Activated naive CD4-positive, alpha-beta T cell treated with anti-CD3 and anti-CD28 coated beads for 36 hours (primary cell): ENCODE data around the gene NOX5. TPM values are rescaled to one million over a fixed set of nuclear protein-coding genes. Genes with fewer than 3 reads are reported as not detected.
"Not testable (repeated sequence)": the region's sequence is repeated elsewhere in the genome, so short reads cannot be mapped to it uniquely, and the experiment has no call there.

Experiments
- CTCF ChIA-PET: fragments of 350-600 bp; sonication (Branson Sonifier 250); formaldehyde crosslinking; loops from one replicate; lab custom pipeline; 2021; ENCODE audit warnings: antibody characterized with exemption; lab: Charles Lee
- DNase-seq: peaks from one replicate; pipeline ENCODE4 v3.0.0-alpha.2; 2020
- H3K27ac Mint-ChIP-seq: one replicate; pipeline ENCODE4 v1.8.0; 2021; ENCODE audit warnings: mild to moderate bottlenecking, mixed read lengths
- H3K27me3 Mint-ChIP-seq: one replicate; pipeline ENCODE4 v1.8.0; 2021; ENCODE audit warnings: low read depth, mixed read lengths
- H3K36me3 Mint-ChIP-seq: one replicate; pipeline ENCODE4 v1.8.0; 2021; ENCODE audit warnings: low read depth, mixed read lengths
- H3K4me1 Mint-ChIP-seq: one replicate; pipeline ENCODE4 v1.8.0; 2021; ENCODE audit warnings: low read depth, mixed read lengths
- H3K4me3 Mint-ChIP-seq: one replicate; pipeline ENCODE4 v1.8.0; 2021; ENCODE audit warnings: mild to moderate bottlenecking, moderate library complexity, mixed read lengths
- H3K9me3 Mint-ChIP-seq: one replicate; pipeline ENCODE4 v1.8.0; 2021; ENCODE audit warnings: mixed read lengths
- intact Hi-C: fragments of 100-400 bp; cut with micrococcal nuclease; formaldehyde crosslinking; loops from one replicate; pipeline ENCODE4 v1.15.1; 2023
- total RNA-seq, 2 experiments: library from RNA; stranded (reverse); gene quantifications; one replicate each; pipeline ENCODE4 v1.2.3, GENCODE V29; 2021

The NOX5 gene, protein sequence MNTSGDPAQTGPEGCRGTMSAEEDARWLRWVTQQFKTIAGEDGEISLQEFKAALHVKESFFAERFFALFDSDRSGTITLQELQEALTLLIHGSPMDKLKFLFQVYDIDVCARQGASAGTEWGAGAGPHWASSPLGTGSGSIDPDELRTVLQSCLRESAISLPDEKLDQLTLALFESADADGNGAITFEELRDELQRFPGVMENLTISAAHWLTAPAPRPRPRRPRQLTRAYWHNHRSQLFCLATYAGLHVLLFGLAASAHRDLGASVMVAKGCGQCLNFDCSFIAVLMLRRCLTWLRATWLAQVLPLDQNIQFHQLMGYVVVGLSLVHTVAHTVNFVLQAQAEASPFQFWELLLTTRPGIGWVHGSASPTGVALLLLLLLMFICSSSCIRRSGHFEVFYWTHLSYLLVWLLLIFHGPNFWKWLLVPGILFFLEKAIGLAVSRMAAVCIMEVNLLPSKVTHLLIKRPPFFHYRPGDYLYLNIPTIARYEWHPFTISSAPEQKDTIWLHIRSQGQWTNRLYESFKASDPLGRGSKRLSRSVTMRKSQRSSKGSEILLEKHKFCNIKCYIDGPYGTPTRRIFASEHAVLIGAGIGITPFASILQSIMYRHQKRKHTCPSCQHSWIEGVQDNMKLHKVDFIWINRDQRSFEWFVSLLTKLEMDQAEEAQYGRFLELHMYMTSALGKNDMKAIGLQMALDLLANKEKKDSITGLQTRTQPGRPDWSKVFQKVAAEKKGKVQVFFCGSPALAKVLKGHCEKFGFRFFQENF
- not detected for total RNA-seq

DNA sequence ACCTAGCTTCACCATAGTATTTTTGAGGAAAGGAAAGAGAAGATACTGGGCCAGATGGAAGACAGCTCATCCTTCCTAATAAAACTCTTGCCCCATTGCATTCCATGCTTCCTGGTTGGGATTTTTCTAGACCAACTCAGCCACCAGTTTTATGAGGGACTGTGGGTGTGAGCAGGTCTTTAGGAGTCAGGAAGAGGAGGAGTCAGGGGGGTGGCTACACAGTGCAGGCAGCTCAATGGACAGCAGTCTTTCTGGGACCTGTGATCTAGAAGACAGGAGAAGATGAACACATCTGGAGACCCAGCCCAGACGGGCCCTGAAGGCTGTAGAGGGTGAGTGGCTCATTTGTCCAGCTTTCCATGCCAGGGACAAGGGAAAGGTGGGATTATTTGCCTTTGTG, at the start of gene NOX5:
TSS of gene NOX5 (plus strand) at position 242 of the 400 bp plus-strand sequence. CDS start at position 283, 41 bp downstream.
- CTCF ChIA-PET, result no interaction called here
- intact Hi-C loops, result no loop called here
- H3K36me3 Mint-ChIP-seq, result peaks cover under 1% of the 10 kb centered on the region
- H3K27ac Mint-ChIP-seq, result no peak within 1 kb of the TSS
- H3K9me3 Mint-ChIP-seq, result peaks cover 4% of the 10 kb centered on the region
- no peak within 1 kb of the TSS for H3K4me3 Mint-ChIP-seq
- peaks cover 4% of the 10 kb centered on the region for H3K27me3 Mint-ChIP-seq
- no peak for DNase-seq
- H3K4me1 Mint-ChIP-seq, result no peaks in the 10 kb centered on the region

DNA sequence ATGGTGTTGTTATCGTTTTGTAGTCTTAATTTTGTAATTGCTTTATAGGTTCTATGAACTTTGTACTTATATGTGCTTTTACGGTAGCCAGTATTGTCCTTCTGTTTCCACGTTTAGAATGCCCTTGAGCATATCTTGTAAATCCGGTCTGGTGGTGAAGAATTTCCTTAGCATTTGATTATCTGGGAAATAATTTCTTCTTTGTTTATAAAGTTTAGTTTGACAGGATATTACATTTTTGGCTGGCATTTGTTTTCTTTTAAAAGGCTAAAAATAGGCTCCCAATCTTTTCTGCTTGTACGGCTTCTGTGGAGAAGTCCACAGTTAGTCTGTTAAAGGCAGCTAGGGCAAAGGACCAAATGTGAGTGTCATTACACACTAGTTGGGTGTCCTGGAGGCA, 47.5 kb upstream of the NOX5 start:
- no peaks in the 10 kb centered on the region for H3K4me1 Mint-ChIP-seq
- H3K27me3 Mint-ChIP-seq, result peaks cover 41% of the 10 kb centered on the region
- H3K9me3 Mint-ChIP-seq, result peaks cover 23% of the 10 kb centered on the region
- H3K36me3 Mint-ChIP-seq, result peaks cover 2% of the 10 kb centered on the region
- DNase-seq, result no peak
- H3K4me3 Mint-ChIP-seq, result no peak overlapping the region
- CTCF ChIA-PET, result no interaction called here
- no peak overlapping the region for H3K27ac Mint-ChIP-seq
- intact Hi-C loops, result no loop called here

GRCh38 chr15:68967948-68968347, 46.5 kb upstream of the NOX5 start:
- Mint-ChIP-seq H3K27ac (no peak overlapping the region), H3K4me3 (no peak overlapping the region), H3K4me1 (no peaks in the 10 kb centered on the region), H3K9me3 (peaks cover 23% of the 10 kb centered on the region), H3K36me3 (peaks cover 2% of the 10 kb centered on the region), H3K27me3 (peaks cover 42% of the 10 kb centered on the region)
- DNase-seq, result no peak
- CTCF ChIA-PET, result no interaction called here
- intact Hi-C loops, result no loop called here

DNA sequence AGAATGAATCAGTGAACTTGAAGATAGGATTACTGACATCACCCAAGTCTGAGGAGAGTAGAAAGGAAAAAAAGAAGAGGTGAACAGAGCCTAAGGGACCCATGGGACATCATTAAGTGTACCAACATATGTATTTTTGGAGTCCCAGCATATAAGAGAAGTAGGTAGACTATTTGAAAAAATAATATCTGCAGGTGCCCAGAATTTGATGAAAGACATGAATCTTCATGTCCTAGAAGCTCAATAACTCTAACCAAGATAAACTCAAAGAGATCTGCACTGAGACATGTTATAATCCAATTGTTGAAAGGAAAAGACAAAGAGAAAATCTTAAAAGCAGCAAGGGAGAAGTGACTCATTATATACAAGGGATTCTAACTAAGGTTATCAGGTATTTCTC, 45.2 kb upstream of the NOX5 start:
- no peak for DNase-seq
- Mint-ChIP-seq H3K27me3 (peaks cover 40% of the 10 kb centered on the region), H3K4me1 (no peaks in the 10 kb centered on the region), H3K36me3 (peaks cover 2% of the 10 kb centered on the region), H3K4me3 (no peak overlapping the region), H3K9me3 (peaks cover 23% of the 10 kb centered on the region), H3K27ac (no peak overlapping the region)
- CTCF ChIA-PET, result no interaction called here
- intact Hi-C loops, result no loop called here

DNA sequence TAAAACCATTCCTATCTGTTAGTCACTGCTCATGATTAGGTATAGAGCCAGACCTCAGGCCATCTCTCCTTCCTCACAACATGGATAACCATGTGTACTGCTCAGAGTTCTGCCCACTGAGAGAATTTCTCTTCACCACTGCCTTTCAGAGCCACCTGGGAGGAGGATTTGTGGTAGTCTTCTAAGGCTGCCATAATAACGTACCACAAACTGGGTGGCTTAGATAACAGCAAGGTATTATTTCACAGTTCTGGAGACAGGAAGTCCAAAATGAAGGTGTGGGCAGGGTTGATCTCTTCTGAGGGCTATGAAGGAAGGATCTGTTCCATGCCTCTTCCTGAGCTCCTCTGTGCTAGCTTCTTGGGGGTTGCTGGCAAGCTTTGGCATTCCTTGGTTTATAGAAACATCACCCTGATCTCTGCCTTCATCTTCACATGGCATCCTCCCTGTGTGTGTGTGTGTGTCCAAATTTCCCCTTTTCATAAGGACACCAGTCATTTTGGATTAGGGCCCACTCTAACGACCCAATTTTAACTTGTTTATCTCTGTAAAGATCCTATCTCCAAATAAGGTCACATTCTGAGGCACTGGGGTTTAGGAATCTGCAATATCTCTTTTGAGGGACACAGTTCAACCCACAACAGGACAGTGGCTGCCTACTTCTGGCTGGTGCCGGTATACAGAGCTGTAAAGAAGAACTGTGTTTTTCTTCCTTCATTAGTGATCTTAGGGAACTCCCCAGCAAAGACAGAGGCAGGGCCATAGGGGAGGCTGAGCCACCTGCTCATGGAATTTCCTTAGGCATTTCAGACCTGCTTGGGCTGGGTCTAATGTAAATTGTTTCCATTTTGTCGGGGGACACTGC, 42.1 kb upstream of the NOX5 start:
- H3K4me3 Mint-ChIP-seq, result no peak overlapping the region
- DNase-seq, result no peak
- peaks cover 36% of the 10 kb centered on the region for H3K27me3 Mint-ChIP-seq
- intact Hi-C loops, result no loop called here
- no peaks in the 10 kb centered on the region for H3K4me1 Mint-ChIP-seq
- H3K36me3 Mint-ChIP-seq, result peaks cover 2% of the 10 kb centered on the region
- H3K9me3 Mint-ChIP-seq, result peaks cover 17% of the 10 kb centered on the region
- H3K27ac Mint-ChIP-seq, result no peak overlapping the region
- CTCF ChIA-PET, result interaction anchor here (0.6 kb wide), 1 partner anchor 96 kb away, joined by 4 read pairs; no protein-coding TSS in a partner anchor

DNA sequence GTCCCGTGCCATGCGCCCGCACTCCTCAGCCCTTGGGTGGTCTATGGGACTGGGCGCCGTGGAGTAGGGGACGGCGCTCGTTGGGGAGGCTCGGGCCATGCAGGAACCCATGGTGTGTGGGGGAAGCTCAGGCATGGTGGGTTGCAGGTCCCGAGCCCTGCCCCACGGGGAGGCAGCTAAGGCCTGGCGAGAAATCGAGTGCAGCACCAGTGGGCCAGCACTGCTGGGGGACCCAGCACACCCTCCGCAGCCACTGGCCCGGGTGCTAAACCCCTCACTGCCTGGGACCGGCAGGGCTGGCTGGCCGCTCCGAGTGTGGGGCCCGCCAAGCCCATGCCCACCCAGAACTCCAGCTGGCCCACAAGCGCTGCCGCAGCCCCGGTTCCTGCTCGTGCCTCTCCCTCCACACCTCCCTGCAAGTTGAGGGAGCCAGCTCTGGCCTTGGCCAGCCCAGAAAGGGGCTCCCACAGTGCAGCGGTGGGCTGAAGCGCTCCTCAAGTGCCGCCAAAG, 38.8 kb upstream of the NOX5 start:
- H3K4me3 Mint-ChIP-seq, H3K9me3 Mint-ChIP-seq, H3K36me3 Mint-ChIP-seq, CTCF ChIA-PET, H3K27ac Mint-ChIP-seq, H3K4me1 Mint-ChIP-seq, DNase-seq, intact Hi-C loops: not testable (repeated sequence)
- peaks cover 28% of the 10 kb centered on the region for H3K27me3 Mint-ChIP-seq

DNA sequence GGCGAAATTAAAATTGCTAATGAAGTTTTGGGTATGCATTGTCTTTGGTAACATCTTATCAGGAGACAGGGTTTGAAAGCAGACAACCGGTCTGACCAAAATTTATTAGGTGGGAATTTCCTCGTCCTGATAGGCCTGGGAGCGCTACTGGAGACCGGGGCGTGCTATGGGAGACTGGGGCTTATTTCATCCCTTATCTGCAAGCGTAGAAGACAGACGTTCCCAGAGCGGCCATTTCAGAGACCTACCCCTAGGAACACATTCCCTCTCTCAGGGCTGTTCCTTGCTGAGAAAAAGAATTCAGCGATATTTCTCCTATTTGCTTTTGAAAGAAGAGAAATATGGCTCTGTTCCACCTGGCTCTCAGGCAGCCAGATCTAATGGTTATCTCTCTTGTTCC, 37.1 kb upstream of the NOX5 start:
- intact Hi-C loops, CTCF ChIA-PET, H3K36me3 Mint-ChIP-seq, H3K4me3 Mint-ChIP-seq, DNase-seq, H3K4me1 Mint-ChIP-seq, H3K27ac Mint-ChIP-seq, H3K9me3 Mint-ChIP-seq: not testable (repeated sequence)
- H3K27me3 Mint-ChIP-seq, result peaks cover 22% of the 10 kb centered on the region

GRCh38 chr15:68979006-68979405, 35.5 kb upstream of the NOX5 start:
- peaks cover 3% of the 10 kb centered on the region for H3K9me3 Mint-ChIP-seq
- H3K36me3 Mint-ChIP-seq, result no peaks in the 10 kb centered on the region
- H3K4me3 Mint-ChIP-seq, result no peak overlapping the region
- H3K27me3 Mint-ChIP-seq, result peaks cover 15% of the 10 kb centered on the region
- intact Hi-C loops, result no loop called here
- H3K27ac Mint-ChIP-seq, result no peak overlapping the region
- CTCF ChIA-PET, result no interaction called here
- no peaks in the 10 kb centered on the region for H3K4me1 Mint-ChIP-seq
- DNase-seq, result no peak

DNA sequence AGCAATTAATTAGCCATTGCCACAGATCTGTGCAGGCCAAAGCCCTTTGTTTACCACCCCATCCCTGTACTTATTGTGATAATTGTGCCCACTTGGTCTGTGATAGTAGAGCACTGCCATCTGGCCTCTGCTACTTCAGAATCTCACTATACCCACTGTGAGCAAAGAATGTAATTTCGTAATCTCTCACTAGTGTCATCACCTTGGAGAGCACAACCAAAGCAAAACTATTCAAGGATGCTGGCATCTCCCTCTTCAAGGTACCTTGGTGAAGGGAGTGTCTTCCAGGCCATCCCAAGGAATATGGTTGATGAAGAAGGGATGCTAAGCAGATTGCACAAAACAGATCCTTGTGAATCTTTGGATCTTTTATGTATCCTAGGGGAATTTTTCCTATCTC, 34.7 kb upstream of the NOX5 start:
- peaks cover 10% of the 10 kb centered on the region for H3K27me3 Mint-ChIP-seq
- intact Hi-C loops, result no loop called here
- CTCF ChIA-PET, result interaction anchor here (0.6 kb wide), 1 partner anchor 243 kb away, joined by 3 read pairs; no protein-coding TSS in a partner anchor
- peaks cover 3% of the 10 kb centered on the region for H3K9me3 Mint-ChIP-seq
- DNase-seq, result no peak
- H3K4me3 Mint-ChIP-seq, result no peak overlapping the region
- no peaks in the 10 kb centered on the region for H3K36me3 Mint-ChIP-seq
- H3K27ac Mint-ChIP-seq, result no peak overlapping the region
- no peaks in the 10 kb centered on the region for H3K4me1 Mint-ChIP-seq

- Mint-ChIP-seq H3K9me3 (peaks cover 3% of the 10 kb centered on the region), H3K36me3 (no peaks in the 10 kb centered on the region), H3K4me3 (no peak overlapping the region), H3K27me3 (peaks cover 5% of the 10 kb centered on the region), H3K27ac (no peak overlapping the region), H3K4me1 (no peaks in the 10 kb centered on the region)
- CTCF ChIA-PET, result no interaction called here
- DNase-seq, result no peak
- intact Hi-C loops, result no loop called here
Observed at GRCh38 chr15:68980786-68981185, 33.7 kb upstream of the NOX5 start.

DNA sequence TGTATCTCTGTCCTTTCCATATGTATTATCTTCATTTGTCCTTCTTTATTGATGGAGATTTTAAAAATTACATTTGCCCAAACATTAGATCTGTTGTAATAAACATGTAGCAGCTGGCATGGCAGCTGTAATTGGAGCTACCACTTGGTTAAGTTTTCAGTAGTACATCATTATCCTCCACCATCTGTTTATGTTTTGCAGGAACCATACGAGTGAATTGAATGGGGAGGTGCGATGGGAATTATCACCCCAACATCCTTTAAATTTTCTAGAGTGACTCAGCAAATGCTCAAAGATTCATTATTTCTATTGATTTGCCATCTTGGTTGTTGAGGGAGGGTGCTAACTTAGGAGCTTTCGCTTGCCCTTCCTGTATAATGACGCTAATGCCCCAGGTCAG, 32.6 kb upstream of the NOX5 start:
- Mint-ChIP-seq H3K4me3 (no peak overlapping the region), H3K27ac (no peak overlapping the region), H3K9me3 (peaks cover 3% of the 10 kb centered on the region), H3K27me3 (peaks cover 3% of the 10 kb centered on the region), H3K4me1 (no peaks in the 10 kb centered on the region), H3K36me3 (no peaks in the 10 kb centered on the region)
- CTCF ChIA-PET, result no interaction called here
- DNase-seq, result no peak
- intact Hi-C loops, result no loop called here
